GM19238 (cell line): ENCODE data around the gene PGLYRP2.

ENCODE experiments used
- DNase-seq: peaks from one replicate; pipeline ENCODE4 v3.0.0; 2011; ENCODE audit warnings: low spot score; ENCODE audit not compliant: insufficient read length

Gene PGLYRP2

DNA sequence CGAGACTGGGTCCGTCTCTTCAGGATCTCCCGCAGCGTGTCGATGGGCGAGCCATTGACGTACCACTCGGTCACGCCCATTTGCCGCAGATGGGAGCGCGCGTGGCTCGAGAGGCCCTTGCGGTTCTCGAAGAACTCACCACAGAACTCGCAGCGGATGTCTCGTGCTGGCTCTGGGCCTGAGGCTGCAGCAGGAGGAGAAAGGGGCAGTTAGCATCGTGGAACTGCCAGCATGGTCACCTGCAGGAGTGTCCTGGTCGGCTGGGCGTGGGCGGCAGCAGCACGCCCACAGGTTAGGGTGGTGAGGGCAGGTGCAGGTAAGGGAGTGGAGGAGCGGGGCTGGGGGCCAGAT lies 52.0 kb downstream of the PGLYRP2 start:
- no peak for DNase-seq

DNA sequence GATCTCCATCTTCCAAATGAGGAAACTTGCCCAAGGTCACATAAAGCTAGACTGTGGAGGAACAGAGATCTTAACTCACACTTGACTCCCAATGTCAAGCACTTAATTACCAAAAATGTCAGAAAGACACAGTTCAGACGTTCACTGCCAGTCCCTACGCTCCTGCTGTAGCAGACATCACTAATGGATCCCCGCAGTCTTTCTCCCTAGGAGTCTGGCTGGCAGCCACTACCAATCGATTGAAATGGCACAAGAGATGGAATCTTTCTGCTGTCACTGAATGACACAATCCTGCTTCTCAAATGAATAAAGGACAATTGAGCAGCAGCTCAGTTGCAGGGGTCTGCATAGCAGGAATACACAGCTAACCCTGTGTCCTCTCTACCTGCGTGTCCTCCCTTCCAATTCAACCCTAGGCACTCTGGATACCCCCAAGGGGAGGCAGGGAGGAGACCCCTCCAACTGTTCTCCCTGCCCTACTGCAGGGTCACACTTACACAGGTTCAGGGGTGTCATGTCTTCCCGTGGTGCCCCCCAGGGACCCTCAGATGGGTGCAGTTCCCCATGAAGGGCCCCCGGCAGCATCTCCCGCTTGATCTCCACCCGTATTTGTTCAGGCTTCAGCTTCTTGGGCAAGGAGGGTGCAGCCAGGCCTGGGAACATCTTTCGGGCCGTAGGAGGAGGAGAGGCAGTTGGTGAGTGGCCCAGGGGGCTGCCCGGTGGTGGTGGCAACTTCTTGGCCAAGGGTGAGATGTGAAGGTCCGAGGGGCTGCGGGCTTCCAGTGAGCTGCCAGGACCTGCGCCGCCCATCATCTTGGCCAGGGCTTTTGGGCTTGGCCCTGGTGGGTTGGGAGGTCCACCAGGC lies 52.6 kb downstream of the PGLYRP2 start:
- DNase-seq, result no peak

DNA sequence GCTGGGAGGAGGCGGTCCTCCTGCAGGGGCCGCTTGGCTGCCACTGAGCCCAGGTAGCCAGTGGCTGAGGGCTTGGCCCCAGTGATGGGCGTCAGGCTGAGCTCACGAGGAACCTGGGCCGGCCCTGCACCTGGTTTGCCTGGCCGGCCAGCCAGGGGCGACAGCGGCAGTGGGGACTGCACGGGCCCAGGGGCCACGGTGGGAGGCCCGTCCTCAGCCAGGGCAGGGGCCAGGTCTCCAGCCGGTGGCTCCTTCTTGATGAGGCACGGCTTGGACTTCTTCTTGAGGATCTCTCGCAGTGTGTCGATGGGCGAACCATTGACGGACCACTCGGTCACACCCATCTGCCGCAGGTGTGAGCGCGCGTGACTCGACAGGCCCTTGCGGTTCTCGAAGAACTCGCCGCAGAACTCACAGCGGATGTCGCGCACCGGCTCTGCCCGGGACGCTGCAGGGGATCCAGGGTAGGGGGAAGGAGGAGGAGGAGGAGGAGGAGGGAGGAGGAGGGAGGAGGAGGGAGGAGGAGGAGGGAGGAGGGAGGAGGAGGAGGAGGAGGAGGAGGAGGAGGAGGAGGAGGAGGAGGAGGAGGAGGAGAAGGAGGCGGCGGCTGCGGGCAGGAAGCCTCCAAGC lies 53.9 kb downstream of the PGLYRP2 start:
- DNase-seq, result no peak

DNA sequence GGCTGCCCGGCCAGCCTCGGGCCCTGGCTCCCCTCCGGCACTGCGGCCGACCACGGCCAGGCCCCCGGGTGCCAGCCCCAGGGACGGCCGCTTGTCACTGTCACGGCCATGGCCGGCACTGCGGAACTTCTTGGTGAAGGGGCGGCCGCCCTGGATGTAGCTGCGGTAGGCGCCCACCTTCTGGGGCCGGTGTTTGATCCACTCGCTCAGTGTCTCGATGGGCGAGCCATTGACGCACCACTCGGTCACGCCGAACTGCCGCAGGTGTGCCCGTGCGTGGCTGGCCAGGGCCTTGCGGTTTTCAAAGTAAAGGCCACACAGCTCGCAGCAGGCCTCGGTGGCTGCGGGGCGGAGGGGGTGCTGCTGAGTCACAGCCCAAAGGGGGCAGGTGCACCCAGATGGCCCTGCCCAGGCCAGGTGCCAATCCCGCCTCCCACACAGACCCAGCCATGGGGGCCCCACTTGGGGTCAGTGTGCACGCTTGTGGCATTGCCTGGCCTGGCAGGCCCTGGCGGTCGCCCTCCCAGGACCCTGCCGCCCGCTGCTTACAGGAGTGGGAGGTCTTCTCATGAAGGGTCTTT lies 54.5 kb downstream of the PGLYRP2 start:
- no peak for DNase-seq

DNA sequence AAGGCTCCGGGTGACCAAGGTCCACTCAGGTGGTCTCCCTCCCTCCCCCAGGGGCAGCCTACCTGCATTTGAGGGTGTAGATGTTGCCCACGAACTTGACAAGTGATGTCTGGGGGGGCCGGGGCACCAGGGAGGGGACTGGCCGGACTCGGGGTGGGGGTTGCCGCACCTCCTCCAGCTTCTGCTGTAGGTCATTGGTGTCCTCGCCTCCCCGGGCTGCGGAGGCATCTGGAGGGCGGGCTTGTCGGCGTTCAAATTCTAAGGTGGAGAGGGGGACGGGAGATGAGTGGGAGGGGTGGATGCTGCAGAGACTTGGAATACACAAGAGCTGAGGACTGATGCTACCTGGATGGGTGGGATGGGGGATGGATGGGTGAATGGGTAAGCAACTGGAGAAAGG lies 55.2 kb downstream of the PGLYRP2 start:
- no peak for DNase-seq

DNA sequence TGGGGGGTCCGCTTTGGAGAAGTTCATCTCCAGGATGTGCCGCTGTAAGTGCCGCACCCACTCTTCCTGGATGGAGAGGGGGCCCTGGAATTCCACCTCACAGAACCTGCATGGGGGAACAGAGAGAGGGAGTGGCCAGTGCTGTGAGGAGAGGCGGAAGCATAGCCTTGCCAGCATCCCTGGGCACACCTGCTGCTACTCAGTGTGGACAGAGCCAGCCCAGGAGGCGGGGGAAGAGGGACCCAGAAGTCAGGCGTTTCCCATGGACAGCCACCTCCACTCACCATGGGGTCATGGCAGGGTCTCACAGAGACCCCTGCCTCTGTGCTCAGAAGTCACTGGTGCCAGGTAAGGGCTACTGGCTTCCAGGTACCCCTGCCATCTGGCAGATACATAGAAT lies 56.2 kb downstream of the PGLYRP2 start:
- no peak for DNase-seq

DNA sequence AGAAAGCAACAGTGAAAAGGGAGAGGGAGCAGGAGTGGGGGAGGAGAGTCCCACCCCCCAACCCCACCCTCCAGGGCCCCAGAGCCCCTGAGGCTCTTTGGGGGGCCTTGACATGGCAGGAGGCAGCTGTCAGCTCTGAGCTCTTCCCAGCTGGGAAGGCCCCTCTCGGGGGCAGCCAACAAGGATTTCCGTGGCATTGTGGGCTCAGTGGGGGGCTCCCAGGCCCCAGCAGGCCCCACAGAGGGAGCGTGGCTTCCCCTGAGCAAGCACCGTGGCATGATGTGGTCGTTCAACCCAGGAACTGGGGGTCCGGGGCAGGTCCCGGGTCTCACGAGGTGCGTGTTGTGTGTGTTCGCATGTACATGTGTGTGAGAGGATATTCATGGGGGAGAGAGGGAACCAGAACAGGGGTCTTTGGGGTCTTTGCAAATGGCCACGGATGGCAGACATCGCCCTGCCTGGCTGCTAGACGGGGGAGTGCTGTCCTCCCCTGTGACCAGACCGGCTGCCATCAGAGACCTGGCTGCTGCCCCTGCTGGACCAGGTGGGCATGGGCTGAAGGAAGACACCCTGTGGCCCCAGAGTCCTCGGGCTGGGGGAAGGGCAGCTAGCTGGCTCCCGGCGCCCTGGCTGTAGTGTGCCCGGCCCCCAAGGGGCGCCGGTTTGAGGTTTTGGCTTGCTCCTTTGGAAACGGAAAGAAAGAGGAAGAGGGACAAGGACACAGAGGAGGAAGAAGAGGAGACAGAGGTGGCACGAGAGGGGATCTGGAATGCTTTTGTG lies 56.8 kb downstream of the PGLYRP2 start:
- DNase-seq, result no peak

DNA sequence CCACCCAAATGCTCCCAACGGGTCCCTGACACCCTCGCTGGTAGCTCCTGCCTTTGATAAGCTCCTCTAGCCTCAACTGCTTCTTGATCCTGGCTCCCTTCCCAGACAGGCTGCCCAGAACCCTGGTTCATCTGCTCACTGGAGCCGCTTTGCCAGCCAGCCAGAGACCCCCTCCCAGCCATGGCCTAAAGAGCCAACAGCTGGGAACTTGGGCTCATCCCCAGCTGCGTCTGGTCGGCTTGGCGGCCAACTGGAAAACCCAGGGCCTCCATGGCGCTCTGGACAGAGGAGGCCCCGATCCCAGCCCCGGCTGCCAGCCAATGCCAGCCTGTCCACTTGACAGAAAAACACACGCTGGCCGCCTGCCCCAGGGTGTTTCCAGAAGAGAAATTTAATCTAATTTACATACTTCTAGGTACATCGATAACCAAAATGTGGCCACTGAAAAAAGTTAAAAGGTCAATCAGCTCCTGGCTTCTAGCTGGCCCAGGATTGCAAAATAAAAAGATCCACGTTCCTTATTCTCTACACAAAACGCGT lies 57.5 kb downstream of the PGLYRP2 start:
- no peak for DNase-seq

DNA sequence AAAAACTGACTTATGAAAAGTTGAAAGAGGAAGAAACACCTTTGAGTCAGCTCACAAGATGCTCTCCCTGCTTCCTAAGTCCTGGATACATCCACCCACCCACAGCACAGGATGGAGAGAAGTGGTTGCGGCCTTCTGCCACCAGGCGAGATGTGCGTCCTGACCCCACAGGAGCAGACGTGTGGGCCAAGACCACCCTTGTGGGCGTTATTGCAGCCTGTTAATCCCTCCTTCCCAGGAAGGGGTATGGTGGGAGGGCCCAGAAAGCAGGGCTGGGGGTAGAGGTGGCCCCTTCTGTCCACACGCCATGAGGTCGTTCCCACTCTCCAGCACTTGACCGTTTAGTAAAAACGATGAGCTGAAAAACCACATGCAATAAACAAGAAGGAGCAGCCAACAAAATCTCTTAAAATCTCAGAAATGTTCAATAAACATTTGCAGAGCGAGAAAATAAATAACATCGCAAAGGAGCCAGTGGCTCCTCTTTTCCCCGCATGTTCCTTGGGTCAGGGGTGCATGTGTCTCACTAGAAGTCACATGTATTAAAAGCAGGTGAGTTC lies 58.1 kb downstream of the PGLYRP2 start:
- no peak for DNase-seq

DNA sequence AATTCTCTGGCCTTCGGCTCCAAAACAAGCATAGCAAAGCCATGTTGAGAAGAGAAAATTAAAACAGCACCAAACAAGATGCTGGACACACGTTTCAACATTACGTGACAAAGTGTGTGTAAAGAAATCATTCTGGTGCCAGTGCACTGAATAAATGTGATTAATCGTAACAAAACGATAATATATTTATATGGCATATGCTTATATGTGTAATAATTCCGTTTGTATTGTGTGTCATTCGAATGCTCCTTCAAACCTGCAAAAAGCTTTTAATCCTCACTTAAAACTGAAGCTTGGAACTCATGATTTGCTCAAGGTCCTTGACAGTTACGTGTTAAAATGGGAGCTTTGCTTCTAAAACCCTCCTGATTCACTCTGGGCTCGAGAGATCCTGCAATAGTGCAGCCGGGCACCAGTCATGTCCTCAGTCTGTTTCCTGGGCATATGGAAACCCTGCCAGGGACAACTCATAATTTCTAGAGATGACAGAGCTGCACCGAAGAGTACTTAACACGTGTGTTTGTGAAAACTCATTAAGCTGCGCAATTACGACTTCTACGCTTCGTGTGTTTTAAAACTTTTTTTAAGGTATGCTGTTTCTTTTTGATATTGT lies 59.8 kb downstream of the PGLYRP2 start:
- no peak for DNase-seq
